RWPE2 (cell line): ENCODE results near the gene SEMA4D.

Source experiments
- ATAC-seq: fragments of 200-7000 bp; cut with Tn5 transposase; 3 replicates; pipeline ENCODE4 v1.9.1; 2021; ENCODE audit warnings: low read depth
- DNase-seq: peaks from one replicate; pipeline ENCODE4 v3.0.0-alpha.2; 2020; ENCODE audit warnings: low spot score
- H3K27ac ChIP-seq: fragments of 450-650 bp; 2 replicates; pipeline ENCODE4 v1.5.1; 2017; ENCODE audit warnings: mild to moderate bottlenecking; ENCODE audit not compliant: poor library complexity, severe bottlenecking
- H3K27me3 ChIP-seq: fragments of 250-450 bp; sonication (Bioruptor Pico); 2 replicates; pipeline ENCODE4 v1.5.1; 2021; ENCODE audit warnings: mild to moderate bottlenecking, moderate library complexity; ENCODE audit not compliant: insufficient read depth, poor library complexity, severe bottlenecking
- H3K36me3 ChIP-seq: fragments of 250-450 bp; sonication (Bioruptor Pico); 2 replicates; pipeline ENCODE4 v1.5.1; 2020; ENCODE audit warnings: low read depth, mild to moderate bottlenecking, moderate library complexity
- H3K4me1 ChIP-seq: fragments of 250-450 bp; sonication (Bioruptor Pico); 2 replicates; pipeline ENCODE4 v1.5.1; 2021; ENCODE audit warnings: mild to moderate bottlenecking, moderate library complexity; ENCODE audit not compliant: insufficient read depth, poor library complexity, severe bottlenecking
- H3K4me3 ChIP-seq: fragments of 250-450 bp; sonication (Bioruptor Pico); 2 replicates; pipeline ENCODE4 v1.5.1; 2021; ENCODE audit warnings: mild to moderate bottlenecking, moderate library complexity; ENCODE audit not compliant: severe bottlenecking
- H3K9me3 ChIP-seq: fragments of 250-450 bp; sonication (Bioruptor Pico); 2 replicates; pipeline ENCODE4 v1.5.1; 2021; ENCODE audit warnings: mild to moderate bottlenecking, moderate library complexity; ENCODE audit not compliant: severe bottlenecking
- TF ChIP-seq, protein P1 (sequence below): fragments of 450-650 bp; IDR thresholded peaks from one replicate; pipeline ENCODE4 v1.5.1; 2017; ENCODE audit warnings: mild to moderate bottlenecking, moderate library complexity; ENCODE audit not compliant: poor library complexity, severe bottlenecking

Gene SEMA4D

DNA sequence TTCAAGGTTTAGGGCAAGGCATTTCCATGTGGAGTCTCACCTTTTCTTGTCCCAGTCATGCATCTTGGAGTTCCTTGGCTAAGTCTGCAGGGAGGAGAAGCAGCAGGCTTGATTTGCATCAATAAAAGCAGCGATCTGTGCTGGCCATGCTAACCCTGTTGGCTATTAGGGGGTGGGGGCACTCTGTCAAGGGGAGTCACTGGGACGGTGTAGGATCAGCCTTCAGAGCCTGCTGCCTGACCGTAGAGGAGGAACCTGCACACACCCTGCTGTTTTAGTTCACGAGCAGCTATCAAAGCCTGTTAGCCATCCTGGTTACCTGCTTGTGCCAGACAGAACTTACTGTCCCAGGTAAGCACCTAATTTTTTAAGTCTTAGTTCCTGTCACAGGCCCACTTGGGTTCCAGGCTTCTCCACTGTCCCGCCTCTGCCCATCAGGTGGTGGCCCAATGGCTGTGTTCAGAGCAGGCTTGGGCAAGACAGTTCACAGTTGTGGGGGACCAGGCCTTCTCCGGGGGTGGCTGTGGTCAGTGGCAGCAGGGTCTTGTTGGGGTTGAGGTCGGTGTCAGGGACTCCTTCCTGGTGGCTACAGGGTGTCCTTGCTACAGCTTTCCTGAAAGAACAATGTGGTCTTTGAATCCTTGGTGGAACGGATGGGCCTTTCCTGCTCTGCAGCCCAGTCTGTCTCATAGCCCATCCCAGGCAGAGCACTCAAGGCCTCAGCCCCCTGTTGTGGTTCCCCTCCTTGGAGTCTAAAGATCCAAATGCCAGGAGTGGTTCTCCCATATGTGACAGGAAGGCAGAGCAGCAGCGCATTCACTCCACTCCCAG is 135.9 kb downstream of the SEMA4D start:
- Histone ChIP-seq H3K9me3 (no peaks in the 10 kb centered on the region), H3K36me3 (peaks cover 45% of the 10 kb centered on the region), H3K27me3 (no peaks in the 10 kb centered on the region), H3K27ac (no peak overlapping the region), H3K4me3 (no peak overlapping the region), H3K4me1 (no peaks in the 10 kb centered on the region)
- TF ChIP-seq, protein P1, sequence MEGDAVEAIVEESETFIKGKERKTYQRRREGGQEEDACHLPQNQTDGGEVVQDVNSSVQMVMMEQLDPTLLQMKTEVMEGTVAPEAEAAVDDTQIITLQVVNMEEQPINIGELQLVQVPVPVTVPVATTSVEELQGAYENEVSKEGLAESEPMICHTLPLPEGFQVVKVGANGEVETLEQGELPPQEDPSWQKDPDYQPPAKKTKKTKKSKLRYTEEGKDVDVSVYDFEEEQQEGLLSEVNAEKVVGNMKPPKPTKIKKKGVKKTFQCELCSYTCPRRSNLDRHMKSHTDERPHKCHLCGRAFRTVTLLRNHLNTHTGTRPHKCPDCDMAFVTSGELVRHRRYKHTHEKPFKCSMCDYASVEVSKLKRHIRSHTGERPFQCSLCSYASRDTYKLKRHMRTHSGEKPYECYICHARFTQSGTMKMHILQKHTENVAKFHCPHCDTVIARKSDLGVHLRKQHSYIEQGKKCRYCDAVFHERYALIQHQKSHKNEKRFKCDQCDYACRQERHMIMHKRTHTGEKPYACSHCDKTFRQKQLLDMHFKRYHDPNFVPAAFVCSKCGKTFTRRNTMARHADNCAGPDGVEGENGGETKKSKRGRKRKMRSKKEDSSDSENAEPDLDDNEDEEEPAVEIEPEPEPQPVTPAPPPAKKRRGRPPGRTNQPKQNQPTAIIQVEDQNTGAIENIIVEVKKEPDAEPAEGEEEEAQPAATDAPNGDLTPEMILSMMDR = no peak
- no peak for ATAC-seq
- DNase-seq = no peak

DNA sequence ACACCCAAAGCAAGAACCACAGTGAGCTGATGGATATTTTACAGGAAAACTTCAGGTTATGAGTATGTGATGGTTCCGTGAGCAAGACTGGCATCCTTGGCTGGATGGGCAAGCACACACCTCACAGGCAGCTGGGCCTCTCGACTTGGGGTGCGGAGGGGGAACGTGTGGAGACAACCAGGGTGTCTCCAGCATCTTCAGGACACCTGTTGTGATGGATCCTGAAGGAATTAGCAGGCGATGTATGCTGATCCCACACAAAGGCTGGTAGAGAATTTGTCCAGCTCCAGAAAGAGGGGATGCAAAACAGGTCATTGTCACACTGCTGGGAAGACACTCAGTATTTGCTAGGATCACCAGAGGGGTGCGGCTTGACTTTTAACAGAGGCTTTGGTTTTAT is 136.9 kb downstream of the SEMA4D start:
- Histone ChIP-seq H3K36me3 (peaks cover 50% of the 10 kb centered on the region), H3K4me3 (no peak overlapping the region), H3K9me3 (no peaks in the 10 kb centered on the region), H3K27me3 (no peaks in the 10 kb centered on the region), H3K4me1 (no peaks in the 10 kb centered on the region), H3K27ac (no peak overlapping the region)
- ATAC-seq = no peak
- DNase-seq = no peak
- TF ChIP-seq, protein P1 = no peak

DNA sequence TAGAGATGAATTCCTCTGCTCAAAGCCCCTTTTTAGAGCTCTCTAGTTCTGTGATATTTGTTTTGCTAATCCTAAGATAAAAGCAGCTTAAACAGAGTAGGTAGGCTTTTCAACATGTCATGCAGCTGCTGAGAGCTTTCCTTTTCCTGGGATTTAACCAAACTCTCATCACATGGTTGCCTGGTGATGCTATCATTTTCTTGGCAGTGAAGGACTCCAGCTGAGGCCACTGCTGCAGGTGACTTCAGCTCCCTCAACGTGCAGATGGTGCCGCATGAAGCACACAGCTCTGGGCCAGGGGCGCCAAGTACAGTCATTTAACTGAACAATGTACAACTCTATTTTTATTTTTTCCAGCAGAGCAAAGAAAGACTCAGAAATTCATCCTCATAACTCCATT is 137.4 kb downstream of the SEMA4D start:
- no peak overlapping the region for H3K27ac ChIP-seq
- peaks cover 56% of the 10 kb centered on the region for H3K36me3 ChIP-seq
- TF ChIP-seq, protein P1 = no peak
- H3K4me1 ChIP-seq = no peaks in the 10 kb centered on the region
- no peaks in the 10 kb centered on the region for H3K27me3 ChIP-seq
- DNase-seq (no peak), ATAC-seq (no peak)
- H3K9me3 ChIP-seq = no peaks in the 10 kb centered on the region
- H3K4me3 ChIP-seq = no peak overlapping the region

DNA sequence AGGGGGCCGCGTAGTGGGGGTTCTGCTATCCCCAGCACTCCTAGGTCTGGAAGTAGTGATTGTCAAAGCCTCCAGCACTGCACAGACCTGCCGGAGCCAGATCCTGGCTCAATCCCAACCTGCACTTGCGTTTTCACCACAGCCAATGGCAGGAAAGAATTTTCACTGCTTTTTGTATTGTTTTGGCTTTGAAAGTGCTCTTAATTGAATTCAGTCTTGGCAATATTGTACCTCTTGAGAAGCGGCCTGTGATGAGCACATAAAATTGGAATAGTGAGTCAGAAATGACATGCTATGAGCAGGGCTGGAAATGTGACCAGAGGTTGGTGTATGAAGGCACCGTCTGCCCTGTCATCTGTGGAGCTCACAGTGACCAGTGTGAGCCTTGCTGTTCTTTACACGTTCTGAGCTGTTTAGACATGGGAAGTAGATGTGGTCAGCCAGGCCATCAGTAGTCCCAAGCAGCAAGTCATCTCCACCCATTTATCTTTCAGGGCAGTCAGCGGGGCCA is 138.1 kb downstream of the SEMA4D start:
- ATAC-seq (no peak), DNase-seq (no peak)
- TF ChIP-seq, protein P1 = no peak
- no peak overlapping the region for H3K4me3 ChIP-seq
- peaks cover 63% of the 10 kb centered on the region for H3K36me3 ChIP-seq
- H3K27ac ChIP-seq = no peak overlapping the region
- H3K27me3 ChIP-seq = no peaks in the 10 kb centered on the region
- H3K4me1 ChIP-seq = no peaks in the 10 kb centered on the region
- no peaks in the 10 kb centered on the region for H3K9me3 ChIP-seq

DNA sequence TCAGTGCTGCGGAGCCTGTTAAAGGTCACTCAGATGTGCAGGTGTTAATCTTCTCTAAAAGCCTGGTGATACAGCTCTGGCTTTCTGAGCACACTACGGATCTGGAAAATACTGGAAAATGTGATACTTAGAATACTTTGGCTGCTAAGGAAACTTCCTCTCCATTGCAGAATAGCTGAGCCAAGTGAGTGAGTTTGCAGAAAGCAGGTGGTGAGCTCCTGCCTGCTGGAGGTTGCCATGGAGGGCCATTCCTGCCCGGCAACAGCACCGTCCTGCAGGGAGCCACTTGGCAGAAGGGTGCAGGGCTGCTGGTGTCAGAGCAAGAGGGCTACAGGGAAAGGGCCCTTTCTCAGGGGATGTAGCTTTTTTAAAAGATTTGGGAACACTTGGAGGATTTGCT is 138.9 kb downstream of the SEMA4D start:
- H3K36me3 ChIP-seq = peaks cover 71% of the 10 kb centered on the region
- no peak overlapping the region for H3K4me3 ChIP-seq
- no peaks in the 10 kb centered on the region for H3K4me1 ChIP-seq
- TF ChIP-seq, protein P1 = no peak
- no peaks in the 10 kb centered on the region for H3K9me3 ChIP-seq
- no peaks in the 10 kb centered on the region for H3K27me3 ChIP-seq
- no peak overlapping the region for H3K27ac ChIP-seq
- no peak for ATAC-seq
- no peak for DNase-seq
